Glomerular visceral epithelial cell (primary cell): ENCODE measurements around the gene TMEM132A.

Experiments
- DNase-seq: peaks from one replicate; pipeline ENCODE4 v3.0.0-alpha.2; 2016; ENCODE audit errors: extremely low spot score

The TMEM132A gene

DNA sequence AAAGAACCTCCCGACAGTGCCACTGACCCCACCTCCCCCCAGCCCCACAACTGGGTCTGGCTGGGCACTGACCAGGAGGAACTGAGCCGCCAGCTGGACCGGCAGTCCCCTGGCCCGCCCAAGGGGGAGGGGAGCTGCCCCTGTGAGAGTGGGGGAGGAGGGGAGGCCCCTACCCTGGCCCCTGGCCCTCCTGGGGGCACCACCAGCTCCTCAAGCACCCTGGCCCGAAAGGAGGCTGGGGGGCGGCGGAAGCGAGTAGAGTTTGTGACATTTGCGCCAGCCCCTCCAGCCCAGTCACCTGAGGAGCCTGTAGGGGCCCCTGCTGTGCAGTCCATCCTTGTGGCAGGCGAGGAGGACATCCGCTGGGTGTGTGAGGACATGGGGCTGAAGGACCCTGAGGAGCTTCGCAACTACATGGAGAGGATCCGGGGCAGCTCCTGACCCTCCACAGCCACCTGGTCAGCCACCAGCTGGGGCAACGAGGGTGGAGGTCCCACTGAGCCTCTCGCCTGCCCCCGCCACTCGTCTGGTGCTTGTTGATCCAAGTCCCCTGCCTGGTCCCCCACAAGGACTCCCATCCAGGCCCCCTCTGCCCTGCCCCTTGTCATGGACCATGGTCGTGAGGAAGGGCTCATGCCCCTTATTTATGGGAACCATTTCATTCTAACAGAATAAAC, 12.3 kb downstream of the TMEM132A start:
- no peak for DNase-seq

DNA sequence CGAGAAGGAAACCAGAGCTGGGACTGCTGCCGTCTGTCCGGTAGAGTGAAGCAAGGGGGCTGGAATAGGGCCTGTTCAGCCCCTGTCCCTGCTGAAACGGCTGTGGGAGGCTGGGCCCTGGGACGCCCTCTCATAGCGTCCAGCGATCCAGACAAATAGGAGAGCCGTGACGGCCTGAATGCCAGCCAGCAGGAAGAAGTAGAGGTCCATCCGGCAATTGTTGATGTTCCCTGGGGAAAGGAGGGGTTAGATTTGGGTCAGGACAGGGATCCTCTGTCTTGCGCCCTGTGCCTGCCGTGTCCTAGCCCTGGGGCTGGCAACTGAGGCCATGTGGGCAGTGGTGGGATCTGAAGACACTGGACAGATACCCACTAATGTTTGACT, 12.9 kb downstream of the TMEM132A start:
- no peak for DNase-seq

DNA sequence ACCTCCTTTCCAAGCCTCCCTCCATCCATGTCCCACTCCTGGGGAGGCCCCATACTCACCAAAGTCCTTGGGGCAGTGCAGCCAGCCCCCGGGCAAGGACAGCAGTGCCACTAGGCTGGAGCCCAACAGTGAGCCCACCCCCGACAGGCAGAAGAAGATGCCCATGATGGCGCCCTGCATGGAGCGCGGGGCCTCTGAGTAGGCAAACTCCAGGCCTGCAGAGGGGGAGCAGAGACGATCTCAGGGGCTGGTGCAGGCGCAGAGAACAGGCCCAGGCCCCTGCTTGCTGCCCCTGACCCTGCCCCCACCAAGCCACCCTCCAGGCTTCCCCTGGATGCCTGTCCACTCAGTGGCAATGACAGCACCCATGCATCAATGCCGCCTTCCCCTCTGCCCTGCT, 13.6 kb downstream of the TMEM132A start:
- no peak for DNase-seq

DNA sequence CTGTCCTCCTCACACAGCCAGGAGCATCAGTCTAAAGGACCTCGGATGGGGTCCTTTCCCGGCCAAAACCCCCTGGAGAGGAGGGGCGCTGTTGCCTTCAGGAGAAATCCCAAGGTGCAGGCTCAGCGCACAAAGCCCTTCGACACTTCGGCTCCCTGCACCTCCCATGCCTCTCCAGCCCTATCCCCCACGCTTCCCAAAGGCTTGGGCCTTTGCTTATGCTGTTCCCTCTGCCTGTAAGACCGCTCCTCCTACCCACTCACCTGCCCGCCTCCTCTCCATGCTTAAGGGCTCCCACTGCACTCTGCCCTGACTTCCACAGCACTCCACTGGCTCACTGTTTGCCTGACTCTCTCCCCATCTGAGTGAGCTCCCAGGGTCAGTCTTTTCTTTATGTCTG, 14.2 kb downstream of the TMEM132A start:
- DNase-seq, result no peak

DNA sequence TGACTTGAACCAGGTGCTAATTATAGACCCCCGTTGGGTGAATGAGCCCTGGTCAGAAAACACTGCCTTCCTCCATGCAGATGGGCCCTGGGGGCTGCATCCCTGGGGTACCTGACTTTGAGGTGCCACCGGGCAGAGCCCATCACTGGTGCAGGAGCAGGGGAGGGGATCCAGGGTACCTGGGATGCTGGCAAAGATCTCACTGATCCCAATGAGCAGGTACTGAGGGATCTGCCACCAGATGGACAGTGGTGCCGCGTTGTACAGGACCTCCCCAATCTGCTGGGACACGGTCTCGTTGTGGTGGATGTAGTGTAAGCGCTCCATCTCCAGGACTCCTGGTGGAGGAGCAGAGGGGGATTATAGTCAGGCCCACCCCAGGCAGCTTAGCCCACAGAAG, 15.0 kb downstream of the TMEM132A start:
- DNase-seq, result no peak

DNA sequence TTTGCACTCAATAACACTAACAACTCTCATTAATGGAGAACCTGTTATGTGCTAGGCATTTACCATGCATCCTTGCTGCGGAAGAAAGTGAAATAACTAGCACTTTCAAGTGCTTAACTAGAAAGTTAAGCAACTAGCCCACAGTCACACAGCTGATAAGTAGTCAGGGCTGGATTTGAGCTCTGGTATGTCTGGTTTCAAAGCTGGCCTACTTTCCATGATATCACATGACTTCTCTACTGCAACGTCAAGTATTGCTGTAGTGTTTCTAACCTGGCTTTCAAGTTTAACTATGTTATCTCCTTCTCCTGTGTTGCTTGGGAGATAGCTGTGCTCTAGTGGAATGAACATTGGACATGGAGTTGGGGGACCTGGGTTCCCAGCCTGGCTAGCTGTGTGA, 15.6 kb downstream of the TMEM132A start:
- DNase-seq, result no peak

DNA sequence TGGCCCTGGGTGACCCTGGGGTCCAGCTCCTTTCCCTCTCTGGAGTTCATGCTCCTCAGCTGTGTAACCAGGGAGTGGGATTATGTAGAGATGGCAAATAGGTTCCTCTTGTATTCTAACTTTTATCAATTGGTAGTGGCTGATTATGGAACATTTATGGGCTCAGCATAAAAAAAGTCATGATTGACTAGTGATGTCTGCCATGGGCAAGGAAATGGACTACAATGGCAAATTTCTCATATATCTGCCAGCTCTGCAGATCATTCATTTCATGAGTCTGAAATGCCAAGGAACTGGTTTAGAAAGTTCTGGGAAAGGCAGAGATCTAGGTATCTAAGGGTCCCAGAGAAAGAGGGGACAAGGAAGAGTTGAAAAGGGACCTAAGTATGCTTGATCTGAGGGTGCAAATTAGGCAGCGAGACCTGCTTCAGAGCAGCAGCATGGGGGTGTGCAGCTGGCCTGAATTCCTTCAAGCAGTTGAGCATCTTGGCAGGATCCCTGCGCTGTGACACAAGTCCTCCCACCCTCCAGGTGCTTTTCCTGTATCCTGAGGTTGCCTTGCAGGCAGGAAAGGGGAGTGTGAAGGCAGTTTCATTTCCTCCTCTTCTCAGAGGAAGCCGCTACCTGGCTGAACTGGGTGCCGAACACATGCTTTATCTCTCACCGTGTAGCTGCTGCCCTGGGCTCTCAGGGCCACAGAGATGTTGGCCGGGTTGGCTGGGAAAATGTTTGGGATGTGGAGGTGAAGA, 17.3 kb downstream of the TMEM132A start:
- DNase-seq, result no peak

DNA sequence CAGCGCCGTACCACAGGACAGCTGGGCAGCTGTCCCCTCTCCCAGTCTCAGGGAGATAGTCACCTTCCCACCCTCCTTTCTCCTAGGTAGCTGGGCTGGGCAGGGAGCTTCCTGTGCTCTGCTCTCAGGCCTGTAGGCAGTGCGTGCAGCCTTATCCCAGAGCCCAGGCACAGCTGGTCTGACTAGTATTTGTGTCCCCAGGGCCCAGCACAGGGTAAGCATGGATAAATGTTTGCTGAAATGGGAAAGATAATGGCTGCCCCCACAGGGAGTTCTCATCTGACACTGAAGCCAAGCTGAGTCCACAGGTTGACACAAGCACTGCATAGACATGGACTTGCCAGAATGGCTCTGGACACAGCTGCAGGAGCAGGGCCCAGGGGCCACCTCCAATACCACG, 18.0 kb downstream of the TMEM132A start:
- no peak for DNase-seq

DNA sequence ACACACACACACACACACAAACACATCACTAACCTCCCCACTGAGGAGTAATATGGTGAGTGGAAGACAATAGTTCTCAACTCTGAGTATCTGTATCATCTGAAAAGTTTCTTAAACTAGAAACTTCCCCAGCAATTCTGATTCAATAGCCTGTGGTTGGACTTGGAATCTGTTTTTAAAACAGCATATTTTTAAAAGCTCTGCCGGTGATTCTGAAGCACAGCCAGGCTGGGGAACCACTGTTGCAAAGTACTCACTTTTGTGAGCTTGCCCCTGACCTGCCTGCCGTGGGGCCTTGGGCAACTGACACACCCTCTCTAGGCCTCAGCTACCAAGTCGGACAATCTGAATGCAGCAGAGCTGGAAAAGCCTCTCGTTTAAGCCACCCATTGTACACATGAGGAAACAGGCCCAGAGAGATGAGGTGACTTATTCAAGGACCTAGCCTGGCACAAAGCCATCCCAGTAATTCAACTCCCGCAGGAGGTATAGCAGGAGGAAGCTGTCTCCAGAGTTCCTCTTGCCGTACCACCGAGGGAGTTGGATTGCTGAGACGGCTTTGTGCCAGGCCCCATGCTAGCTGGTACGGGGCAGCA, 18.8 kb downstream of the TMEM132A start:
- no peak for DNase-seq

DNA sequence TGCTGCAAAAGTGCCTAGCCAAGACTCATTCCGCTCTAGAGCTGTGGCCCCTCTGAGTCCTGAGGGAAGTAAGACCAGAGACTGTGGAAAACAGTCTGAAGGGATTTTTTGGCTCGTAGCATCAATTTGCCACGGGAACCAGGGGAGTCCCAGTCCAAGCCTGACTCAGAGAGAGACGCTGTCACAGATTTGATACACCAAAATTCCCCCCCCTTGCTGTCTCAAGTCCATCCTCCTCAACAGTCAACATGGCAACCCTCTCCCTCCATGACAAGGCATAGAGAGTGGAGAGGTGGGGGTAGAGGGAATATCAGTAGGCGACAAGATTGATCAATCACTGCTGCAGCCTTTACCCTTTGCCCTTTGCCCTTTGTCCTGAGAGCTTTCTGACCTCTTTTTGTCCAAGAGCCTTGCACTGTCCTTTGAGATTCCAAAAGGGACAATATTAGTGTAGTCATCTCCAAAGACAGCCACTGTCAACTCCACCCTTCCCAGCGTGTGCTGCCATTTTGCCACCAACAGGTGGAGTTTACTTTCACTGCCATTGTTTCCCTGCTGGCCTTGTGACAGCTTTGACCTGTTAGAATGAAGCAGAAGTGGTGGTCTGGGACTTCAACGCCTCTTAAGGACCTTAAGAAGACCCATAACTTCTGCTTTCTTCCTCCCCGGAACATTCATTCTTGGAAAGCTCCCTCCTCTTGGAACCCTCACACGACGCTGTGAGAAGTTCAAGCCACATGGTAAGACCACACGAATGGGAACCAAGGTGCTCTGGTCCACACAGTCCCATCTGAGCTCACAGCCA, 20.4 kb downstream of the TMEM132A start:
- DNase-seq, result no peak

DNA sequence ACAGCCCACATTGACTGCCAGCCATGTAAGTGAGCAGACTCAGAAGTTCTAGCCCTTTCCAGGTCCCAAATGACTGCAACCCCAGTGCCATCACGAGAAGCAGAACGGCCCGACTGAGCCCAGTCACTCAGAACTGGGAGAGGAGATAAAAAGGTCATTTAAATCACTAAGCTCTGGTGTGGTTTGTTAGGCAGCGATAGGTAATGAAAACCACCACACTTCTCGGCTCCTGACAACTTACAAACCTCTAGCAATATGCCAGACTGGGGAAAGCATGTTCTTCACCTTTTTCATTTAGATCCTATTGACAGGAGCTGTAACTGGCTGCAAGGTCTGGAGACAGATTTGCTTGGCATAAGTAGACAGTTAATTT, 21.0 kb downstream of the TMEM132A start:
- DNase-seq, result no peak

DNA sequence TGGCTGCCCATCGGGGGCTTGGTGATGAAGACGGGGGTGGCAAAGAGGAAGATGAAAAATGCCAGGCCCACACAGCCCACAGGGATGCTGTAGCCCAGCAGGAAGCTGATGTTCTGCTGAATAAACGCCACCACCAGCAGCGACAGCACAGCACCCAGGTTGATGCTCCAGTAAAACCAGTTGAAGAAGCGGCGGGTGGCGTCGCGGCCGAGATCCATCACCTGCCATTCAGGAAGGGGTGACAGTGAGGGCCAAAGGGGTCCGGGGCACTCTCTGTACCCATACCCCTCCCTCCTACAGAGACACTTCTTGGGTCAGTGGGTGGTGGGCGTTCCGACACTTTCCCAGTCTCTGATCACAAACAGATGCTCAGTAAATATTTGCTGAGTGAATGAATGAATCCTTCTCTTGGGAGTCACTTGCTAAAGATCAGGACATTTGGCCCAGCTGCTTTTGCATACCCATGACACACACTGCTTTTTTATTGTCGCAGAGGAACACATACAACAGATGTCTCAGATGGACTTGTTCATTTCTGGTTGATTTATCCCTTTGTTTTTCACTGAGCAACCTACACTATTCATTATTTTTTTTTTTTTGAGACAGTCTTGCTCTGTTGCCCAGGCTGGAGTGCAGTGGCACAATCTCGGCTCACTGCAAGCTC, 22.5 kb downstream of the TMEM132A start:
- DNase-seq, result no peak

DNA sequence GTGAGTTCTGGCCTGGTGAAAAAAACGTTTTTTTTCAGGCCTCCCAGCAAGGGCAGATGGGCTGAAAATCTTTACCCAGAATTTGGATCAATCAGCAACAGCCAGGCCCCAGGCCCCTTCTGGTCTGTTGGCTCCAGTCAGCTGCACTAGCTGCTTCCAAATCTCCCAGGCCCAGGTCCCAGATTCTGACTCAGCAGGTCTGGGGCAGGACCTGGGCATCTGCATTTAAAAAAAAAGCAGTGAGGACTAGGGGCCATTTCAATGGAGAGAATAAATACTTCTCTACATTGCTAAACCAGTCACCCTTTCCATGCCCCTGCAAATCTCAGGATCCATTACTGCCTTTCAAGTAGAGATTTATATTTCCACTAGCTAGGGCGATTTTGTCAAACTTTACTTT, 23.4 kb downstream of the TMEM132A start:
- DNase-seq, result no peak

DNA sequence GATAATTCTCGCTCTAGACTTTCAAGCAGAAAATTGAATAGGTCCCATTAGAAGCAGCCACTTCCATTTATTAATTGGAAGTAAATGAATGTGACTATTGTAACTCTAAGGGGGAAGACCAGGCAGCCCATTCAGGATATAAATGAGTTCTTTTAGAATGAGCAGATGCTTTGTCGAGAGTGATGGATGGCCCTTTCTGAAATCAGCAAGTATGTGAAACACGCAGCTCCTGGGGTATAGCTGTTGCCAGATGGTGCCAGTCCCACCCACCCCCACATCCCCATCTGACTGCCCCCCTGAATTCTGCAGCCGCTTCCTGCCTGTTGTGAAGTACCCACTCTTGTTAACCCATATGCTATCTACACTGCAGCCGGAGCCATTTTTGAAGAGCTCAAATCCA, 24.0 kb downstream of the TMEM132A start:
- no peak for DNase-seq

DNA sequence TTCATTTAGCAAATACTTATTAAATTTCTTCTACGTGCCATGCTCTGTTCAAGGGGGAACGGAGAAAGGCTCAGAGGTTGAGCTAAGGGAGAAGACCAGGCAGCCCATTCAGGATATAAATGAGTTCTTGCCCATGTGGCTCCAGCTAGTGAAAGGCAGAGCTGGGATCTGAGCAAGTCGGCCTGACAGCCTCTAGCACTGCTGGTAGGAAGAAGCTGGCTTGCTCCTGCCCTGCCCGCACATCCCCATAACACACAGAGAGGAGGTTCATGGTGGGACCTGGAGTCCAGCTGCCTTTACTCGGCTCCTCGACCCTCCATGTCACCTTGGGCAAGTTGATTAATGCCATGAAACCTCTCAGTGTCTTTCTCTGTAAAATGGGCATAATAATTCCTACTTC, 25.8 kb downstream of the TMEM132A start:
- DNase-seq, result no peak

DNA sequence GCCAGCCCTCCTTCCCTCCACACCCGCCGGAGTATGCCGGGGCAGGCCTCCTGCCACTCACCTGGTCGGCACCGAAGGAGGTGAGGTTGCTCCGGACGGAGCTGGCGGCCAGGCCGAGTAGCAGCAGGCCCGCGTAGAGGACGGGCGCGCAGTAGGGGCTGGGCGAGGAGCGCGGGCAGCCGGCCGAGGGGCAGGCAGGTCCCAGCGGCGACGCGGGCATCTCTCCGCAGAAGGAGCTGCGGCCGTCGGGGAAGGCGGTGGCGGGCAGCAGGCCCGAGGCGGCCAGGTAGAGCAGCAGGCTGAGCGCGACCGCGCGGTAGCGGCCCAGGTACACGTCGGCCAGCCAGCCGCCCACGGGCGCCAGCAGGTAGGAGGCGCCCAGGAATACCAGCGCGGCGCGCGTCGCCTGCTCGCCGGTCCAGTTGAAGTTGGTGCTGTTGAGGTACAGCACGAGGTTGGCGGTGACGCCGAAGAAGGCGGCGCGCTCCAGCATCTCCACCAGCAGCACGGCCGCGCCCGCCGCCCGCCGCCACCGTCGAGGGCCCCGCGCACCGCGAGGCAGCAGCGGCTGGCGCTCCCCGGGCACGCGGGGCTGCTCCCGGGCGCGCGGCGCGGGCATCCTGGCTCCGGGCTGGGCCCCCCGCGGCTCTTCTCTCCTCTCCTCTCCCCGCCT, 26.8 kb downstream of the TMEM132A start:
- DNase-seq, result no peak

DNA sequence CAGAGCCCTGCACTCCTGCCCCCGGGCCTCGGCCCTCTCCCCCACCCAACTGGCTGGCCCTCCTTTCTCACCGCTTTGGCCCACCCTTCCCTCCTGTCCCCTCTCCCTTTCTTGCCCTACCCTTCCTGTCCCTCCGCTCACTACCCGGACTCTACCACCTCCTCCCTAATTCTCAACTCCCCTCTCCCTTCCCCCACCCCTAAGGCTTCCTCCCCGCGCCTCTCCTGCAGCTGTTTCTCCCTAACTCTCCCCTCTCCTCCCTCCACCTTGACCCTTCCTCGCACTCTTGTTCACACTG, 27.3 kb downstream of the TMEM132A start:
- no peak for DNase-seq

DNA sequence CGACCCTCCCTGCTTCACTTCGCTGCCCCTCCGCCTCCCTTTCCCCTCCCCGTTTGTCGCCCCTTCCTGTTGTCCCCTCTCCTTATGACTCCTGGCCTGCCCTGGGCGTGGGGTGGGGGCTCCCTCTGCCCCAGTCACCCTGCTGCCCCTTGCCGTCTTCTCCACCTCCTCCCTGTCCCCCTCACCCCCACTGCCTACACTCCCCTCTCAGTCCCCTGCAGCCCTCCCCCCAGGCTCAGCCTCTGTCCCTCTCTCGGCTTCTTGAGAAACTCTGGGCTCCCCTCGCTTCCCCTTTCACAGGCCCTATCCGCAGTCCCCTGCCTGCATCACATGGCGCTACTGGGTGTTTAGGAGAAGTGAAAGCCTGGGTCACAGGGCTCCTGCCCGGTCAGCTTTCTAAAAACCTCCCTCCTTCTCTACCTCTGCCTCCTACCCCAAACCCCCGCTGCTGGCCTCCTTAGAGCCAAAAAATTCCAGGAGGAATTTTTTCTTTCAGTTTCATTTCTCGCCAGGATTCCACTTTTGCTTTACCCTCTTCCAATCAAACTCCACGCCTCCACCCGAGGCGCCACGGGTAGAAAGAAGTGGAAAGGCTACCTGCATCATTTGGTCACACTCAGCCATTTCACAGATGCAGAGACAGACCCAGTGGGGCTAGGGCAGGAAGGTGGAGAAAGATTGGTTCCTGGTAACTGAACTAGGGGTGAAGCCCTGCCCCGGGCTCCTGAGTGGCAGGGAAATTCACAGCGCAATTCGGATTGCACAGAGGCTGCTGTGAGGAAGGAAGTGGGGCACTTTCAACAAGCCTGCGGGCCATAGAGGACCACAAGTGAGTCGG, 27.9 kb downstream of the TMEM132A start, which contains the start of gene SLC15A3:
Gene SLC15A3, minus strand, starts transcription at position 273 of the 838 bp plus-strand sequence. CDS start 625 bp downstream, outside the sequence.
- no peak for DNase-seq

DNA sequence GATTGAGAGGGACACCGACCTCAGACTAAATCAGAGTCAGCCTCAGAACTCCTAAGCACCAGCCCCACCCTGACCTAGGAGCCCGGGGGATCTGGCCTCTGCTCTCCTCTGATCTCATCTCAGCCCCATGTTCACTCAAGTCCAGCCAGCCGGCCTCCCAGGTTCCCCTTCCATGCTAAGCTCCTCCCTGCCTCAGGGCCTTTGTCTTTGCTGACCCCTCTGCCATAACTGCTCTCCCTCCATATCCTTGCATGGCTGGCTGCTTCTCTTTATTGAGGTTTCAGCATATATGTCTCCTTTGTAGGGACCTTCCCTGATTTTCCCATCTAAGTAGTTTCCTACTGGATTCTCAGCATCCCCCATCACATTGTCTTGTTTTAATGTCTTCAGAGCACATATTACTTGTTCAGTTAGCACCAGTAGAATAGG, 28.5 kb downstream of the TMEM132A start:
- DNase-seq, result no peak

DNA sequence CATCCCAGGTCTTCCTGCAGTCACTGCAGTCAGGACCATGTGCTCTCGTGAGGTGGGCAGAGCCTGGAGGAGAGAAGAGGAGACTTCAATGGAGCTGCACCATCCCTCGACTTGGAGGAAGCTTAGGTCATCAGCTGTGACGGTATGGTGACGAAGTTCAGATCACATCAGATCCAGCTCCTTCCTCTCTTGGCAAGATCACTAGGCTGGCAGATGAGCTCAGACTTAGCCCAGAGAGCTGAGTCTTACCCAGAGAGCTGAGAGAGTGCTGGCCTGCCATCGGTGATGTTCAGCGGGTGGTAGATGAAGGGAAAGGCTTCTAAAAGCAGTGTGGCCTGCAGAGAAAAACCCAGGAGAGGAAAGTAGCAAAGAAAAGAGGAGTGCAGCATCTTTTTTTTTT, 29.5 kb downstream of the TMEM132A start:
- DNase-seq, result no peak

DNA sequence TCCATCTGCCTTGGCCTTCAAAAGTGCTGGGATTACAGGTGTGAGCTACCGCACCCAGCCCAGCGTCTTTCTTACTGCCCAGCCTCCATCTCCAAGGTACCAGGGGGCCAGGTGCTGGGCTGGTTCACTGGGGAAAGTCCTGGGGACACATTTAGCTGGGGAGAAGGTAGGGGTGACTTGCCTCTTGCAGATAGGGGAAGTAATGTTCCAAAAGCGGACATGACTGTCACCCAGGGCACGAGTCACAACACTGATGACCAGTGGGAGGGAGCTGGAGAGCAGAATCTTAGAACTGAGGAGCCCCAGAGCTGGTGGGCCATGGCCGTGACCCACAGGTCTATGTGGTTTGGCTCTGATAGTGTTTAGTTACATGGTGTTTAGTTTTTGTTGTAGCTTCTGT, 30.2 kb downstream of the TMEM132A start:
- DNase-seq, result no peak
